C4-2B (cell line): ENCODE results near the gene USP43.

ENCODE experiments used
- ZFX ChIP-seq: fragments of 450-650 bp; IDR thresholded peaks from 2 replicates; pipeline ENCODE4 v1.6.1; 2017
- TF ChIP-seq, protein P1 (sequence below): fragments of 450-650 bp; conservative IDR thresholded peaks from 2 replicates; pipeline ENCODE4 v1.5.1; 2017; ENCODE audit warnings: mild to moderate bottlenecking

GRCh38 chr17:9766970-9767369 lies 121.7 kb downstream of the USP43 start:
- TF ChIP-seq, protein P1, sequence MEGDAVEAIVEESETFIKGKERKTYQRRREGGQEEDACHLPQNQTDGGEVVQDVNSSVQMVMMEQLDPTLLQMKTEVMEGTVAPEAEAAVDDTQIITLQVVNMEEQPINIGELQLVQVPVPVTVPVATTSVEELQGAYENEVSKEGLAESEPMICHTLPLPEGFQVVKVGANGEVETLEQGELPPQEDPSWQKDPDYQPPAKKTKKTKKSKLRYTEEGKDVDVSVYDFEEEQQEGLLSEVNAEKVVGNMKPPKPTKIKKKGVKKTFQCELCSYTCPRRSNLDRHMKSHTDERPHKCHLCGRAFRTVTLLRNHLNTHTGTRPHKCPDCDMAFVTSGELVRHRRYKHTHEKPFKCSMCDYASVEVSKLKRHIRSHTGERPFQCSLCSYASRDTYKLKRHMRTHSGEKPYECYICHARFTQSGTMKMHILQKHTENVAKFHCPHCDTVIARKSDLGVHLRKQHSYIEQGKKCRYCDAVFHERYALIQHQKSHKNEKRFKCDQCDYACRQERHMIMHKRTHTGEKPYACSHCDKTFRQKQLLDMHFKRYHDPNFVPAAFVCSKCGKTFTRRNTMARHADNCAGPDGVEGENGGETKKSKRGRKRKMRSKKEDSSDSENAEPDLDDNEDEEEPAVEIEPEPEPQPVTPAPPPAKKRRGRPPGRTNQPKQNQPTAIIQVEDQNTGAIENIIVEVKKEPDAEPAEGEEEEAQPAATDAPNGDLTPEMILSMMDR, result no peak
- TF ChIP-seq ZFX, result no peak
